H9 (cell line): ENCODE measurements around the gene KIF7. TPM values are rescaled to one million over a fixed set of nuclear protein-coding genes. Genes with fewer than 3 reads are reported as not detected.

ENCODE experiments used
- DNase-seq: peaks from one replicate; pipeline ENCODE4 v3.0.0-alpha.2; 2017
- H2AFZ ChIP-seq: one replicate; pipeline ENCODE4 v1.6.1; 2013; ENCODE audit warnings: mild to moderate bottlenecking, low read length, control low read depth, moderate library complexity
- H2AK5ac ChIP-seq: 2 replicates; pipeline ENCODE4 v1.6.1; 2013; ENCODE audit warnings: low read length, control low read depth, mixed read lengths; ENCODE audit not compliant: insufficient read length
- H2BK120ac ChIP-seq: one replicate; pipeline ENCODE4 v1.6.1; 2013; ENCODE audit warnings: low read depth, mild to moderate bottlenecking, low read length, control low read depth, inconsistent platforms; ENCODE audit not compliant: poor library complexity, severe bottlenecking
- H2BK12ac ChIP-seq: 2 replicates; pipeline ENCODE4 v1.6.1; 2013; ENCODE audit warnings: low read length, control low read depth, mixed read lengths, low read depth; ENCODE audit not compliant: insufficient read length
- H2BK15ac ChIP-seq: 2 replicates; pipeline ENCODE4 v1.6.1; 2013; ENCODE audit warnings: low read depth, low read length, control low read depth
- H2BK20ac ChIP-seq: one replicate; pipeline ENCODE4 v1.6.1; 2013; ENCODE audit warnings: low read depth, mild to moderate bottlenecking, low read length, control low read depth, inconsistent platforms; ENCODE audit not compliant: poor library complexity, severe bottlenecking
- H2BK5ac ChIP-seq: 2 replicates; pipeline ENCODE4 v1.6.1; 2013; ENCODE audit warnings: low read length, control low read depth, mixed read lengths; ENCODE audit not compliant: insufficient read length
- H3K14ac ChIP-seq: 2 replicates; pipeline ENCODE4 v1.6.1; 2013; ENCODE audit warnings: low read length, control low read depth; ENCODE audit not compliant: insufficient read depth
- H3K18ac ChIP-seq: 2 replicates; pipeline ENCODE4 v1.6.1; 2013; ENCODE audit warnings: low read depth, mild to moderate bottlenecking, mixed read lengths, low read length, control low read depth; ENCODE audit not compliant: insufficient read length
- H3K23ac ChIP-seq: 2 replicates; pipeline ENCODE4 v1.6.1; 2013; ENCODE audit warnings: low read length, control low read depth, mixed read lengths, low read depth; ENCODE audit not compliant: insufficient read length
- H3K23me2 ChIP-seq: 2 replicates; pipeline ENCODE4 v1.6.1; 2013; ENCODE audit warnings: low read depth, mild to moderate bottlenecking, mixed read lengths, low read length, control low read depth; ENCODE audit not compliant: insufficient read length, poor library complexity, severe bottlenecking
- H3K27ac ChIP-seq: 2 replicates; pipeline ENCODE4 v1.5.1; 2013; ENCODE audit warnings: low read length, control low read depth, mixed read lengths, low read depth; ENCODE audit not compliant: insufficient read length
- H3K27me3 ChIP-seq: 2 replicates; pipeline ENCODE4 v1.6.1; 2013; ENCODE audit warnings: low read length, control low read depth, inconsistent platforms; ENCODE audit not compliant: insufficient read depth
- H3K4ac ChIP-seq: 2 replicates; pipeline ENCODE4 v1.6.1; 2013; ENCODE audit warnings: low read depth, mild to moderate bottlenecking, control low read depth, inconsistent platforms, low read length, moderate library complexity
- H3K4me1 ChIP-seq: 2 replicates; pipeline ENCODE4 v1.6.1; 2013; ENCODE audit warnings: low read length, control low read depth, inconsistent platforms; ENCODE audit not compliant: insufficient read depth
- H3K4me2 ChIP-seq: 2 replicates; pipeline ENCODE4 v1.6.1; 2013; ENCODE audit warnings: low read length, control low read depth, mixed read lengths; ENCODE audit not compliant: insufficient read length, insufficient read depth
- H3K56ac ChIP-seq: 2 replicates; pipeline ENCODE4 v1.6.1; 2013; ENCODE audit warnings: low read depth, mild to moderate bottlenecking, mixed read lengths, low read length, control low read depth; ENCODE audit not compliant: insufficient read length
- H3K79me1 ChIP-seq: 2 replicates; pipeline ENCODE4 v1.6.1; 2013; ENCODE audit warnings: low read depth, mild to moderate bottlenecking, moderate library complexity, low read length, control low read depth, inconsistent platforms; ENCODE audit not compliant: insufficient read depth, poor library complexity, severe bottlenecking
- H3K79me2 ChIP-seq: 2 replicates; pipeline ENCODE4 v1.6.1; 2013; ENCODE audit warnings: low read length, control low read depth, inconsistent platforms; ENCODE audit not compliant: insufficient read depth
- H3K9ac ChIP-seq: 2 replicates; pipeline ENCODE4 v1.6.1; 2013; ENCODE audit warnings: low read length, control low read depth, mixed read lengths; ENCODE audit not compliant: insufficient read length; ENCODE audit errors: extremely low read depth
- H3K9me3 ChIP-seq: one replicate; pipeline ENCODE4 v1.6.1; 2013; ENCODE audit warnings: low read depth, low read length, inconsistent platforms; ENCODE audit not compliant: control insufficient read depth
- H3T11ph ChIP-seq: one replicate; pipeline ENCODE4 v1.6.1; 2013; ENCODE audit warnings: mild to moderate bottlenecking, low read length, control low read depth, inconsistent platforms
- H4K20me1 ChIP-seq: one replicate; pipeline ENCODE4 v1.6.1; 2013; ENCODE audit not compliant: control insufficient read depth, insufficient read length, insufficient read depth
- H4K5ac ChIP-seq: 2 replicates; pipeline ENCODE4 v1.6.1; 2013; ENCODE audit warnings: low read depth, mild to moderate bottlenecking, mixed read lengths, low read length, control low read depth; ENCODE audit not compliant: insufficient read length
- H4K8ac ChIP-seq: replicated peaks from 2 replicates; pipeline ENCODE4 v1.6.1; 2013; ENCODE audit warnings: low read length, control low read depth, mixed read lengths, low read depth; ENCODE audit not compliant: insufficient read length
- H4K91ac ChIP-seq: 2 replicates; pipeline ENCODE4 v1.6.1; 2013; ENCODE audit warnings: low read depth, mild to moderate bottlenecking, moderate library complexity, mixed read lengths, low read length, control low read depth; ENCODE audit not compliant: insufficient read length
- H3K27ac Mint-ChIP-seq, 3 experiments: 2 replicates in 2 of 3; 3 replicates in 1 of 3; pipeline ENCODE4 v1.8.0; 2020 to 2021; ENCODE audit warnings: mixed read lengths in 3 of 3, mild to moderate bottlenecking in 1 of 3, moderate library complexity in 1 of 3
- H3K27me3 Mint-ChIP-seq: 2 replicates; pipeline ENCODE4 v1.8.0; 2021; ENCODE audit warnings: low read depth, mild to moderate bottlenecking, moderate library complexity, mixed read lengths
- H3K36me3 Mint-ChIP-seq, 3 experiments: 2 replicates in 2 of 3; 3 replicates in 1 of 3; pipeline ENCODE4 v1.8.0; 2020 to 2021; ENCODE audit warnings: low read depth in 3 of 3, mixed read lengths in 3 of 3; ENCODE audit not compliant: insufficient read depth in 1 of 3
- H3K4me1 Mint-ChIP-seq, 2 experiments: 2 replicates each; pipeline ENCODE4 v1.8.0; 2020; ENCODE audit warnings: mixed read lengths in 2 of 2
- H3K4me3 Mint-ChIP-seq, 2 experiments: 2 replicates in 1 of 2; 3 replicates in 1 of 2; pipeline ENCODE4 v1.8.0; 2020 to 2021; ENCODE audit warnings: mild to moderate bottlenecking in 2 of 2, mixed read lengths in 2 of 2, moderate library complexity in 1 of 2
- H3K9me3 Mint-ChIP-seq, 2 experiments: 2 replicates in 1 of 2; 3 replicates in 1 of 2; pipeline ENCODE4 v1.8.0; 2020; ENCODE audit warnings: mild to moderate bottlenecking in 2 of 2, mixed read lengths in 2 of 2, moderate library complexity in 1 of 2
- WGBS: extraction: QIAGEN DNeasy Blood & Tissue Kit; methylation state at CpG from one replicate; pipeline ENCODE4 v1.1.7; 2013; ENCODE audit warnings: missing lambda C conversion rate, low lambda C conversion rate, mixed read lengths; ENCODE audit not compliant: insufficient read length; ENCODE audit errors: extremely low coverage; 5-methylcytosine and 5-hydroxymethylcytosine counted together
- total RNA-seq: library from RNA; stranded (reverse); gene quantifications from 2 replicates; pipeline ENCODE4 v1.2.1, GENCODE V29; 2021
- TF ChIP-seq, protein P1 (sequence below): fragments of 200-600 bp; sonication (generic); conservative IDR thresholded peaks from 3 replicates; pipeline ENCODE4 v1.8.0; 2021; ENCODE audit warnings: antibody characterized with exemption, mild to moderate bottlenecking

The KIF7 gene
- total RNA-seq, 1 experiment from 2014 or later, result 22.0 TPM

DNA sequence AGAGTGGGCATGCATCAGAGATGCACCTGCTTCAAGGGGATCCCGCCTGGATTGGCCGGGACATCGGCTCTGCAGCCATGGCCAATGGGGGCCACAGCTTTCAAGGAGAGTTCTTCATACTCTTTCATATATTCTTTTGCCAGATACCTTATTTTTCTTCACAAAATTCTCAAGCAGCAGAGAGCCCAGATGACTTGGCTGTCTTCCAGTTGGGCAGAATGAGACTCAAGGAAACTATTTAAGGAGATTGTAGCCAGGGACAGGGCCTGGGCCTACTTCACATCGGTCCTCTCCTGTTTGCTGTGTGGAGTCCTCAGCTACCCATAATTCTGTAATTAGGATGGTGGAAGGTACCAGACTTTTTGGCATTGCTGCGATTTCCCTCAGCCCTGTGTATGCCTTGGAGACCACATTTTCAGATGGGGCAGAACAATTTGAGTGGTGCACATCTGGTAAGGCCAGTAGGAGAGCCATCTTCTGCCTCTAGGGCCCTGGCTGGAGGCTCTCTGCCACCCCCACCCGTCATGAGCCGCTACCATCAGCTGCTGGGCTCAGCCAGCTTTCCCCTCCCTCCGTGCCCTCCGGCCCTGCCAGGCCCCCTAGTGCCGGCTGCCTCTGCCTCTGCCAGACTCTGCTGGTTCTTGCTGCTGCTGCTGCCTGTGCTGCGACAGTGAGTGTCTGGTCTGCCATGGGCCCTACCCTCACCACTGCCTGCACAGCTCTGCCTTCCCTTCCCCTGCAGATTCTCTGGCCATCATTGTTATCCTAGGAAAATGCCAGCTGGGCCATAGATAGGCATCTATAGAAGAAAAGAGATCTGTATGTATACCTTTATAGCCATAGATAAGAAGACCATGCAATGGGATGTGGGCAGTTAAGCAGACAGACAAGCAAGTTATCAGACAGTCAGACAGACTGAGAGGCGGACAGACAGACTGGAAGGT is 17.2 kb upstream of the KIF7 start:
- H3K23ac ChIP-seq, result no peak overlapping the region
- H4K20me1 ChIP-seq, result no peaks in the 10 kb centered on the region
- H3K14ac ChIP-seq, result no peak overlapping the region
- Mint-ChIP-seq H3K4me3 (no peak overlapping the region), H3K27me3 (peaks cover 24% of the 10 kb centered on the region), H3K36me3 (no peaks in the 10 kb centered on the region; a peak in 1 of 7 replicates), H3K4me1 (peaks cover 4 to 8% of the 10 kb centered on the region in 2 experiments; a peak in 2 of 4 replicates), H3K9me3 (no peaks in the 10 kb centered on the region), H3K27ac (no peak overlapping the region)
- H2BK12ac ChIP-seq, result no peak overlapping the region
- H2BK20ac ChIP-seq, result no peak overlapping the region
- TF ChIP-seq, protein P1, sequence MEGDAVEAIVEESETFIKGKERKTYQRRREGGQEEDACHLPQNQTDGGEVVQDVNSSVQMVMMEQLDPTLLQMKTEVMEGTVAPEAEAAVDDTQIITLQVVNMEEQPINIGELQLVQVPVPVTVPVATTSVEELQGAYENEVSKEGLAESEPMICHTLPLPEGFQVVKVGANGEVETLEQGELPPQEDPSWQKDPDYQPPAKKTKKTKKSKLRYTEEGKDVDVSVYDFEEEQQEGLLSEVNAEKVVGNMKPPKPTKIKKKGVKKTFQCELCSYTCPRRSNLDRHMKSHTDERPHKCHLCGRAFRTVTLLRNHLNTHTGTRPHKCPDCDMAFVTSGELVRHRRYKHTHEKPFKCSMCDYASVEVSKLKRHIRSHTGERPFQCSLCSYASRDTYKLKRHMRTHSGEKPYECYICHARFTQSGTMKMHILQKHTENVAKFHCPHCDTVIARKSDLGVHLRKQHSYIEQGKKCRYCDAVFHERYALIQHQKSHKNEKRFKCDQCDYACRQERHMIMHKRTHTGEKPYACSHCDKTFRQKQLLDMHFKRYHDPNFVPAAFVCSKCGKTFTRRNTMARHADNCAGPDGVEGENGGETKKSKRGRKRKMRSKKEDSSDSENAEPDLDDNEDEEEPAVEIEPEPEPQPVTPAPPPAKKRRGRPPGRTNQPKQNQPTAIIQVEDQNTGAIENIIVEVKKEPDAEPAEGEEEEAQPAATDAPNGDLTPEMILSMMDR, result no peak
- H3K79me1 ChIP-seq, result no peaks in the 10 kb centered on the region
- no peak overlapping the region for H3K9ac ChIP-seq
- no peak overlapping the region for H3K4ac ChIP-seq
- H3T11ph ChIP-seq, result no peak overlapping the region
- no peak overlapping the region for H3K18ac ChIP-seq
- H3K4me2 ChIP-seq, result no peak overlapping the region
- H2BK5ac ChIP-seq, result no peak overlapping the region
- WGBS, result no CpG with 5 or more reads among the region's 12 CpGs
- no peak overlapping the region for H4K91ac ChIP-seq
- H3K4me1 ChIP-seq, result no peaks in the 10 kb centered on the region
- H3K9me3 ChIP-seq, result no peaks in the 10 kb centered on the region
- H4K5ac ChIP-seq, result no peak overlapping the region
- H3K79me2 ChIP-seq, result no peaks in the 10 kb centered on the region
- DNase-seq, result peak; percentile 42
- no peak overlapping the region for H2AK5ac ChIP-seq
- no peak overlapping the region for H2AFZ ChIP-seq
- no peak overlapping the region for H2BK15ac ChIP-seq
- H3K56ac ChIP-seq, result no peak overlapping the region
- H3K23me2 ChIP-seq, result no peaks in the 10 kb centered on the region
- no peak overlapping the region for H3K27ac ChIP-seq
- no peaks in the 10 kb centered on the region for H3K27me3 ChIP-seq
- no peak overlapping the region for H2BK120ac ChIP-seq
- H4K8ac ChIP-seq, result no peak overlapping the region
